ENCODE results near the gene CIBAR2. TPM values are rescaled to one million over a fixed set of nuclear protein-coding genes. Genes with fewer than 3 reads are reported as not detected.
A peak's percentile ranks its signal among the peaks of the same experiment; 100 is the strongest.

CIBAR2 gene
- total and polyA plus RNA-seq, 9 of the 15 experiments (the other 6 are each of a cell fraction or from before 2014, with no cell fraction given) = not detected

DNA sequence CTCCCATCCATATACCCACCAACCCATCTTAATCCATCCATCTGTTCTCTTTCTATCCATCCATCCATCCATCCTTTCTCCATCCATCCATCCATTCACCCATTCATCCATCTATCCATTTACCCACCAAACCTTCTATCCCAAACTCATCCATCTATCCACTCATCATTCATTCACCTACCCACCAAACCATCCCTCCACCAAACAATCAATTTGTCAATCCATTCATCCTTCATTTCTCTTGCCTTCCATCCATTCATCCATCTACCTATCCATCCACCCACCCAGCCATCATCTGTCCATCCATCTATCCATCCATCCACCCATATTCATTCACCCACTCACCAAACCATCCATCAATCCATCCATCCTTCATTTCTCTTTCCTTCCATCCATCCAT lies 44.6 kb upstream of the CIBAR2 start:
- no peaks in the 10 kb centered on the region for H3K36me3 ChIP-seq (ENCODE audit: control insufficient read depth, insufficient read depth, low read length)
- no TSS peak for BruUV-seq (replicated peaks)
- DNase-seq (ENCODE audit: extremely low read depth in 1 of 4, low spot score in 3 of 4) (no peak), ATAC-seq (no peak), FAIRE-seq (no peak)
- peaks cover 8 to 25% of the 10 kb centered on the region in 2 experiments; a peak in 4 of 5 replicates for H3K27me3 ChIP-seq (ENCODE audit: control insufficient read depth in 2 of 2, insufficient read depth in 2 of 2, low read length in 2 of 2)
- H3K27ac ChIP-seq (ENCODE audit: extremely low read depth, low read depth, low read length) = no peak overlapping the region
- ChIA-PET CTCF (ENCODE audit: low intra/inter-chr PET ratio) (no interaction called here), POLR2A (no interaction called here)
- H3K4me3 ChIP-seq = no peak overlapping the region
- no peak overlapping the region for H2AFZ ChIP-seq (ENCODE audit: low read depth, low read length)
- in situ Hi-C loops (cut with MboI) (no loop called here), intact Hi-C loops (cut with micrococcal nuclease) (no loop called here)
- no peaks in the 10 kb centered on the region for H3K79me2 ChIP-seq (ENCODE audit: control insufficient read depth, insufficient read depth, low read length)
- peaks cover 7% of the 10 kb centered on the region for H4K20me1 ChIP-seq (replicated peaks; ENCODE audit: control insufficient read depth, insufficient read depth, low read length)
- no peak overlapping the region for H3K4me2 ChIP-seq (ENCODE audit: insufficient read depth, low read length)
- H3K9me1 ChIP-seq (ENCODE audit: control insufficient read depth, insufficient read depth, low read length) = no peaks in the 10 kb centered on the region
- H3K4me1 ChIP-seq (replicated peaks in 1 of 2; ENCODE audit: control insufficient read depth in 2 of 2, insufficient read depth in 2 of 2, low read length in 2 of 2) = peaks cover 2 to 30% of the 10 kb centered on the region in 2 experiments; a peak in 3 of 5 replicates
- no peaks in the 10 kb centered on the region for H3K9me3 ChIP-seq (replicated peaks; ENCODE audit: control insufficient read depth, insufficient read depth, low read depth, low read length)
- H3K9ac ChIP-seq (ENCODE audit: insufficient read depth in 1 of 2, low read depth in 2 of 2, low read length in 2 of 2) = peak overlapping the region in 1 of 2 experiments; percentile 54; a peak in 1 of 4 replicates
- TF ChIP-seq POU5F1 (IDR thresholded peaks at IDR 0.05; ENCODE audit: borderline replicate concordance, low read depth, low read length, partially characterized antibody) (no peak), KAT7 (CRISPR knock-in tag; IDR thresholded peaks at IDR 0.05; ENCODE audit: borderline replicate concordance) (no peak), HDAC1 (IDR thresholded peaks at IDR 0.05) (0 out of 4 replicates have a peak, but pooled peaks of 1 of the 2 experiments have one; percentile 53), ZNF217 (CRISPR knock-in tag; IDR thresholded peaks at IDR 0.05) (no peak), SMAD4 (CRISPR knock-in tag; conservative IDR thresholded peaks at IDR 0.05) (no peak), SP1 (CRISPR knock-in tag; IDR thresholded peaks at IDR 0.05) (no peak), RAD21 (CRISPR knock-in tag; conservative IDR thresholded peaks at IDR 0.05 in 1 of 2, IDR thresholded peaks at IDR 0.05 in 1 of 2) (no peak), JUNB (CRISPR knock-in tag; conservative IDR thresholded peaks at IDR 0.05) (no peak), TAL1 (IDR thresholded peaks at IDR 0.05) (no peak)
- TF ChIP-seq, protein P1, sequence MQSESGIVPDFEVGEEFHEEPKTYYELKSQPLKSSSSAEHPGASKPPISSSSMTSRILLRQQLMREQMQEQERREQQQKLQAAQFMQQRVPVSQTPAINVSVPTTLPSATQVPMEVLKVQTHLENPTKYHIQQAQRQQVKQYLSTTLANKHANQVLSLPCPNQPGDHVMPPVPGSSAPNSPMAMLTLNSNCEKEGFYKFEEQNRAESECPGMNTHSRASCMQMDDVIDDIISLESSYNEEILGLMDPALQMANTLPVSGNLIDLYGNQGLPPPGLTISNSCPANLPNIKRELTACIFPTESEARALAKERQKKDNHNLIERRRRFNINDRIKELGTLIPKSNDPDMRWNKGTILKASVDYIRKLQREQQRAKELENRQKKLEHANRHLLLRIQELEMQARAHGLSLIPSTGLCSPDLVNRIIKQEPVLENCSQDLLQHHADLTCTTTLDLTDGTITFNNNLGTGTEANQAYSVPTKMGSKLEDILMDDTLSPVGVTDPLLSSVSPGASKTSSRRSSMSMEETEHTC (IDR thresholded peaks at IDR 0.05) = no peak
- TF ChIP-seq, protein P2, sequence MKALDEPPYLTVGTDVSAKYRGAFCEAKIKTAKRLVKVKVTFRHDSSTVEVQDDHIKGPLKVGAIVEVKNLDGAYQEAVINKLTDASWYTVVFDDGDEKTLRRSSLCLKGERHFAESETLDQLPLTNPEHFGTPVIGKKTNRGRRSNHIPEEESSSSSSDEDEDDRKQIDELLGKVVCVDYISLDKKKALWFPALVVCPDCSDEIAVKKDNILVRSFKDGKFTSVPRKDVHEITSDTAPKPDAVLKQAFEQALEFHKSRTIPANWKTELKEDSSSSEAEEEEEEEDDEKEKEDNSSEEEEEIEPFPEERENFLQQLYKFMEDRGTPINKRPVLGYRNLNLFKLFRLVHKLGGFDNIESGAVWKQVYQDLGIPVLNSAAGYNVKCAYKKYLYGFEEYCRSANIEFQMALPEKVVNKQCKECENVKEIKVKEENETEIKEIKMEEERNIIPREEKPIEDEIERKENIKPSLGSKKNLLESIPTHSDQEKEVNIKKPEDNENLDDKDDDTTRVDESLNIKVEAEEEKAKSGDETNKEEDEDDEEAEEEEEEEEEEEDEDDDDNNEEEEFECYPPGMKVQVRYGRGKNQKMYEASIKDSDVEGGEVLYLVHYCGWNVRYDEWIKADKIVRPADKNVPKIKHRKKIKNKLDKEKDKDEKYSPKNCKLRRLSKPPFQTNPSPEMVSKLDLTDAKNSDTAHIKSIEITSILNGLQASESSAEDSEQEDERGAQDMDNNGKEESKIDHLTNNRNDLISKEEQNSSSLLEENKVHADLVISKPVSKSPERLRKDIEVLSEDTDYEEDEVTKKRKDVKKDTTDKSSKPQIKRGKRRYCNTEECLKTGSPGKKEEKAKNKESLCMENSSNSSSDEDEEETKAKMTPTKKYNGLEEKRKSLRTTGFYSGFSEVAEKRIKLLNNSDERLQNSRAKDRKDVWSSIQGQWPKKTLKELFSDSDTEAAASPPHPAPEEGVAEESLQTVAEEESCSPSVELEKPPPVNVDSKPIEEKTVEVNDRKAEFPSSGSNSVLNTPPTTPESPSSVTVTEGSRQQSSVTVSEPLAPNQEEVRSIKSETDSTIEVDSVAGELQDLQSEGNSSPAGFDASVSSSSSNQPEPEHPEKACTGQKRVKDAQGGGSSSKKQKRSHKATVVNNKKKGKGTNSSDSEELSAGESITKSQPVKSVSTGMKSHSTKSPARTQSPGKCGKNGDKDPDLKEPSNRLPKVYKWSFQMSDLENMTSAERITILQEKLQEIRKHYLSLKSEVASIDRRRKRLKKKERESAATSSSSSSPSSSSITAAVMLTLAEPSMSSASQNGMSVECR (CRISPR knock-in tag; IDR thresholded peaks at IDR 0.05) = no peak
- TF ChIP-seq, protein P3, sequence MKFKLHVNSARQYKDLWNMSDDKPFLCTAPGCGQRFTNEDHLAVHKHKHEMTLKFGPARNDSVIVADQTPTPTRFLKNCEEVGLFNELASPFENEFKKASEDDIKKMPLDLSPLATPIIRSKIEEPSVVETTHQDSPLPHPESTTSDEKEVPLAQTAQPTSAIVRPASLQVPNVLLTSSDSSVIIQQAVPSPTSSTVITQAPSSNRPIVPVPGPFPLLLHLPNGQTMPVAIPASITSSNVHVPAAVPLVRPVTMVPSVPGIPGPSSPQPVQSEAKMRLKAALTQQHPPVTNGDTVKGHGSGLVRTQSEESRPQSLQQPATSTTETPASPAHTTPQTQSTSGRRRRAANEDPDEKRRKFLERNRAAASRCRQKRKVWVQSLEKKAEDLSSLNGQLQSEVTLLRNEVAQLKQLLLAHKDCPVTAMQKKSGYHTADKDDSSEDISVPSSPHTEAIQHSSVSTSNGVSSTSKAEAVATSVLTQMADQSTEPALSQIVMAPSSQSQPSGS (CRISPR knock-in tag; IDR thresholded peaks at IDR 0.05) = no peak

Measured in K562 (cell line).